ENCODE data around the gene NUAK2.

GRCh38 chr1:205328476-205328875 is 6.9 kb upstream of the NUAK2 start:
- TF ChIP-seq ZNF768 (tag by site-specific recombination; IDR thresholded peaks at IDR 0.05): no peak
- no peak for TF ChIP-seq ZNF704 (tag by site-specific recombination; IDR thresholded peaks at IDR 0.05)
- no peak for TF ChIP-seq MYNN (tag by site-specific recombination; IDR thresholded peaks at IDR 0.05; ENCODE audit: borderline replicate concordance)
- no peak for TF ChIP-seq CTCF (tag by site-specific recombination; IDR thresholded peaks at IDR 0.05)
- no peak for TF ChIP-seq ZNF580 (tag by site-specific recombination; IDR thresholded peaks at IDR 0.05)
- no peak for TF ChIP-seq ZNF394 (tag by site-specific recombination; IDR thresholded peaks at IDR 0.05; ENCODE audit: borderline replicate concordance)
- TF ChIP-seq ZNF530 (tag by site-specific recombination; IDR thresholded peaks at IDR 0.05; ENCODE audit: low read depth): no peak
- TF ChIP-seq ZNF600 (tag by site-specific recombination; IDR thresholded peaks at IDR 0.05): no peak
- no peak for TF ChIP-seq ZNF785 (tag by site-specific recombination; IDR thresholded peaks at IDR 0.05)
- TF ChIP-seq ZNF114 (tag by site-specific recombination; IDR thresholded peaks at IDR 0.05): no peak
- no peak for TF ChIP-seq ZXDB (tag by site-specific recombination; IDR thresholded peaks at IDR 0.05)
- no peak for TF ChIP-seq PRDM10 (tag by site-specific recombination; IDR thresholded peaks at IDR 0.05)
- TF ChIP-seq SETDB1 (IDR thresholded peaks at IDR 0.05; ENCODE audit: insufficient read length, low read length): no peak
